Smooth muscle cell (in vitro differentiated cells): ENCODE data around the gene LMLN. TPM values are rescaled to one million over a fixed set of nuclear protein-coding genes. Genes with fewer than 3 reads are reported as not detected.

ENCODE experiments used
- polyA plus RNA-seq: library from polyadenylated mRNA; unstranded; fragments of >200 nt; fragmentation: Nextera tagmentation; extraction: Ambion mirVana; gene quantifications from 2 replicates; pipeline ENCODE4 v1.2.1, GENCODE V29; 2016
- small RNA-seq: library from RNA; depleted of rRNA; stranded (forward); fragments of <200 nt; gene quantifications from one replicate; pipeline ENCODE3, GENCODE V24; 2014
- total RNA-seq: library from RNA; depleted of rRNA; stranded (reverse); fragments of >200 nt; gene quantifications from 2 replicates; pipeline ENCODE4 v1.2.3, GENCODE V29; 2014

LMLN gene
- total and polyA plus RNA-seq, 2 experiments from 2014 or later: 2.1 to 7.8 TPM

Small RNA genes within 50 kb of the gene (small RNA-seq; reads per million reads assigned to genes)
- not detected for gene RNU6-621P
- not detected for gene RNU6-821P

Other genes with a start within 250 kb of the LMLN start
- gene RUBCN, start 223.3 kb upstream of the LMLN start, total RNA-seq: 6.0 and 7.5 TPM in 2 replicates
- 8.3 and 10.5 TPM in 2 replicates for gene RUBCN, start 223.3 kb upstream of the LMLN start, polyA plus RNA-seq
- 32.7 and 78.1 TPM in 2 replicates for gene FYTTD1, start 210.3 kb upstream of the LMLN start, total RNA-seq
- gene FYTTD1, start 210.3 kb upstream of the LMLN start, polyA plus RNA-seq: 33.2 and 40.7 TPM in 2 replicates
- gene LRCH3, start 169.0 kb upstream of the LMLN start, total RNA-seq: 31.7 and 49.2 TPM in 2 replicates
- 14.5 and 15.6 TPM in 2 replicates for gene LRCH3, start 169.0 kb upstream of the LMLN start, polyA plus RNA-seq
- gene RPL35A, start 10.0 kb upstream of the LMLN start, total RNA-seq: 969 and 1,156 TPM in 2 replicates
- 778 and 854 TPM in 2 replicates for gene RPL35A, start 10.0 kb upstream of the LMLN start, polyA plus RNA-seq